Measurements from ENCODE around the gene C3orf62. TPM values are rescaled to one million over a fixed set of nuclear protein-coding genes. Genes with fewer than 3 reads are reported as not detected.

C3orf62 gene
- total RNA-seq, 1 donor from 2014 or later = 7.5 TPM

DNA sequence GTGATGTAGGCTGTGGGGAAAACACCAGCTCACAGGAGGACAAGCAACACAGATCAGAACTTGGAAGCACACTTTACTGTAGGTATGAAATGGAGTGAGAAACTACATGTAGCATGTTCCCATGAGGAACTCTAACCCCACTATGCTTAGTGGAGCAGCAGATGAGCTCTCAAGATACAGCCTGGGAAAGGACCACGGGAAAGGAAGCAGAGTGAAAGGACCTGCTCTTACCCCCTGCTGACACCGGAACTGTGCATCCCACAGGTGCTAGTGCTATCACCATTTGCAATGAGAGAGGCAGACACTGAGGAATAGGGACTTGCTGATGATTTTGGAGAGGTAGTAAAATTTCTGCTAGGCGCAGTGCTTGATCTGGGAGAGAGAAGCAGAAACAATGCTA, 34.3 kb upstream of the C3orf62 start:
- Mint-ChIP-seq H3K4me3 (ENCODE audit: unreplicated experiment) (no peak overlapping the region), H3K27me3 (ENCODE audit: unreplicated experiment) (no peaks in the 10 kb centered on the region), H3K9me3 (ENCODE audit: unreplicated experiment) (no peaks in the 10 kb centered on the region), H3K36me3 (ENCODE audit: unreplicated experiment) (no peaks in the 10 kb centered on the region), H3K4me1 (ENCODE audit: low read depth, unreplicated experiment) (no peaks in the 10 kb centered on the region), H3K27ac (ENCODE audit: unreplicated experiment) (no peak overlapping the region)
- no peak for DNase-seq
- TF ChIP-seq, protein P1, sequence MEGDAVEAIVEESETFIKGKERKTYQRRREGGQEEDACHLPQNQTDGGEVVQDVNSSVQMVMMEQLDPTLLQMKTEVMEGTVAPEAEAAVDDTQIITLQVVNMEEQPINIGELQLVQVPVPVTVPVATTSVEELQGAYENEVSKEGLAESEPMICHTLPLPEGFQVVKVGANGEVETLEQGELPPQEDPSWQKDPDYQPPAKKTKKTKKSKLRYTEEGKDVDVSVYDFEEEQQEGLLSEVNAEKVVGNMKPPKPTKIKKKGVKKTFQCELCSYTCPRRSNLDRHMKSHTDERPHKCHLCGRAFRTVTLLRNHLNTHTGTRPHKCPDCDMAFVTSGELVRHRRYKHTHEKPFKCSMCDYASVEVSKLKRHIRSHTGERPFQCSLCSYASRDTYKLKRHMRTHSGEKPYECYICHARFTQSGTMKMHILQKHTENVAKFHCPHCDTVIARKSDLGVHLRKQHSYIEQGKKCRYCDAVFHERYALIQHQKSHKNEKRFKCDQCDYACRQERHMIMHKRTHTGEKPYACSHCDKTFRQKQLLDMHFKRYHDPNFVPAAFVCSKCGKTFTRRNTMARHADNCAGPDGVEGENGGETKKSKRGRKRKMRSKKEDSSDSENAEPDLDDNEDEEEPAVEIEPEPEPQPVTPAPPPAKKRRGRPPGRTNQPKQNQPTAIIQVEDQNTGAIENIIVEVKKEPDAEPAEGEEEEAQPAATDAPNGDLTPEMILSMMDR (IDR thresholded peaks at IDR 0.05; ENCODE audit: partially characterized antibody, unreplicated experiment) = no peak

- DNase-seq = no peak
- Mint-ChIP-seq H3K27me3 (ENCODE audit: unreplicated experiment) (no peaks in the 10 kb centered on the region), H3K36me3 (ENCODE audit: unreplicated experiment) (no peaks in the 10 kb centered on the region), H3K4me3 (ENCODE audit: unreplicated experiment) (no peak overlapping the region), H3K9me3 (ENCODE audit: unreplicated experiment) (no peaks in the 10 kb centered on the region), H3K4me1 (ENCODE audit: low read depth, unreplicated experiment) (no peaks in the 10 kb centered on the region), H3K27ac (ENCODE audit: unreplicated experiment) (no peak overlapping the region)
- TF ChIP-seq, protein P1 (IDR thresholded peaks at IDR 0.05; ENCODE audit: partially characterized antibody, unreplicated experiment) = no peak
Observed at GRCh38 chr3:49310677-49311076, 33.6 kb upstream of the C3orf62 start.

DNA sequence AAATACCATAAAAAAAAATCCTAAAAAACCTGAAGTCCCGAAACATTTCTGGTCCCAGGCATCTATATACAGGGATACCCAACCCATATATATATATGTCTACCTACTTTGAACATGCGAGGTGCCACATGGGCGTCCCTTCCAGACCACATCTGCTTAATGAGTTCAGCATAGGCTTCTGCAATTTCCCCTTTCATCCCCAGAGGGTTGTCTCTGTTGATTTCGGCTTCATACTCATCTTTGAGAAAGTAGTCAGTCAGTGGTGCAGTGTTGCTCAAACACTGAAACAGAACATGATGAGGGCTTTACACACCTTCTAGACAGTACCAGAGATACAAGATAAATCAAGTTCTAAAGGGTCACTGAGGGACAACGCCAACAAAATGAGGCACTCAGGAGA, 28.6 kb upstream of the C3orf62 start:
- TF ChIP-seq, protein P1 (IDR thresholded peaks at IDR 0.05; ENCODE audit: partially characterized antibody, unreplicated experiment) = no peak
- Mint-ChIP-seq H3K36me3 (ENCODE audit: unreplicated experiment) (no peaks in the 10 kb centered on the region), H3K9me3 (ENCODE audit: unreplicated experiment) (no peaks in the 10 kb centered on the region), H3K27ac (ENCODE audit: unreplicated experiment) (no peak overlapping the region), H3K4me1 (ENCODE audit: low read depth, unreplicated experiment) (no peaks in the 10 kb centered on the region), H3K27me3 (ENCODE audit: unreplicated experiment) (no peaks in the 10 kb centered on the region), H3K4me3 (ENCODE audit: unreplicated experiment) (no peak overlapping the region)
- no peak for DNase-seq

DNA sequence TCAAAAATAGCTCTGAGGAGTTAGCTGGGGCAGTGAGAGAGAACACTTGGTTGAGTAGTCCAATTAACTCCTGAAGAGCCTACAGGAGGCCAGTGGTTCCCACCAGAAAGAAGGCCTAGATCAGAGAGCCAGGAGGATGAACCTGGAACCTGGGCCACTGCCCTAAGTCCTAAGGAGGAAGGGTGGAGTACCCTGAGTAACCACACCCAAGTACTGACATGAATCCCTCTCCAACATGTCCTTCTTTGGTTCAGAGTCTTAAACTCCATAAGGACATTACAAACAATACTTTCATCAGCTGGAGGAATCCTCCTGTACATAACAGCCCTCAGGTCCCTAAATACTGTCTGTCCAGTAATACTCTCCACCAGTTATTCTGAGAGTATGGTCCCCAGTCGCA, 25.6 kb upstream of the C3orf62 start:
- no peak overlapping the region for H3K27ac Mint-ChIP-seq (ENCODE audit: unreplicated experiment)
- TF ChIP-seq, protein P1 (IDR thresholded peaks at IDR 0.05; ENCODE audit: partially characterized antibody, unreplicated experiment) = no peak
- no peaks in the 10 kb centered on the region for H3K36me3 Mint-ChIP-seq (ENCODE audit: unreplicated experiment)
- DNase-seq = no peak
- no peaks in the 10 kb centered on the region for H3K4me1 Mint-ChIP-seq (ENCODE audit: low read depth, unreplicated experiment)
- H3K9me3 Mint-ChIP-seq (ENCODE audit: unreplicated experiment) = no peaks in the 10 kb centered on the region
- H3K4me3 Mint-ChIP-seq (ENCODE audit: unreplicated experiment) = no peak overlapping the region
- peaks cover 3% of the 10 kb centered on the region for H3K27me3 Mint-ChIP-seq (ENCODE audit: unreplicated experiment)

DNA sequence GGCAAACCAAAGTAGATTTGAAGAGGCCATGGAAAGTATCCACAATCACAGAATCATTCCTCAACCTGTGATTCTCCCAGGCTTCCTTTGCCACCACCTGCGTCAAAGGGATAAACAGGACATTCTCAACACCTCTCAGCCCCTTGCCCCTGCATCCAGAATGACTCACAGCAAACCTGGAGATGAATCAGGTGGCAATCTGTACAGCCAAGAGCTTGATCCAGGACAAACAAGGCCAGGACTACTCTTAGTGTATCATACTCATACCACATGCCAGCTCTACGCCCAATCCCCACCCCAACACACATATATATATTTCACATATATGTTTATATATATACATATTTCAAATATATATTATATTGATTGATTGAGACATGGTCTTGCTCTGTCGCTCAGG, 23.6 kb upstream of the C3orf62 start:
- DNase-seq = no peak
- Mint-ChIP-seq H3K36me3 (ENCODE audit: unreplicated experiment) (no peaks in the 10 kb centered on the region), H3K4me3 (ENCODE audit: unreplicated experiment) (no peak overlapping the region), H3K27me3 (ENCODE audit: unreplicated experiment) (peaks cover 3% of the 10 kb centered on the region), H3K27ac (ENCODE audit: unreplicated experiment) (no peak overlapping the region), H3K9me3 (ENCODE audit: unreplicated experiment) (no peaks in the 10 kb centered on the region), H3K4me1 (ENCODE audit: low read depth, unreplicated experiment) (no peaks in the 10 kb centered on the region)
- TF ChIP-seq, protein P1 (IDR thresholded peaks at IDR 0.05; ENCODE audit: partially characterized antibody, unreplicated experiment) = no peak

All from glutamatergic neuron (in vitro differentiated cells).